ENCODE measurements around the gene LGR5. TPM values are rescaled to one million over a fixed set of nuclear protein-coding genes. Genes with fewer than 3 reads are reported as not detected.

The LGR5 gene
- total RNA-seq, 1 donor from 2014 or later = 0.54 TPM

DNA sequence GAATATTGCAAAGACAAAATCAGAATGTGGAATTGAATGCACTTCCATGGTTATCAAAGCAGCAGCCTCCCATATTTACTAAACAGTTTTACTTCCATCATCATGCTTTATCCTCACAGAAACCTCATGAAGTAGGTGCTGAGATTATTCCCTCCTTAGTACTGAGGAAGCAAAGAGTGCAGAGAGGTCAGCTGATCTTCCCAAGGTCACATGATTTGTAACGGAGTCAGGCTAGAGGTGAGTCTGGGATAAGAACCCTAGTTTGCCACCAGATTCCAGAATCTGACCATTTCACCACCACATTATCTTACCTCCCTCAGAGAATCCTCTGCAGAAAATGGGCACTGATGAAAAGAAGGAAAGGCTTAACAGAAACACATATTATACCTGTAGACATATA lies 102.0 kb downstream of the LGR5 start:
- Mint-ChIP-seq H3K27ac (no peak overlapping the region), H3K9me3 (no peaks in the 10 kb centered on the region), H3K4me3 (no peak overlapping the region), H3K36me3 (no peaks in the 10 kb centered on the region), H3K4me1 (no peaks in the 10 kb centered on the region), H3K27me3 (ENCODE audit: low read depth) (peaks cover 3% of the 10 kb centered on the region)
- TF ChIP-seq, protein P1, sequence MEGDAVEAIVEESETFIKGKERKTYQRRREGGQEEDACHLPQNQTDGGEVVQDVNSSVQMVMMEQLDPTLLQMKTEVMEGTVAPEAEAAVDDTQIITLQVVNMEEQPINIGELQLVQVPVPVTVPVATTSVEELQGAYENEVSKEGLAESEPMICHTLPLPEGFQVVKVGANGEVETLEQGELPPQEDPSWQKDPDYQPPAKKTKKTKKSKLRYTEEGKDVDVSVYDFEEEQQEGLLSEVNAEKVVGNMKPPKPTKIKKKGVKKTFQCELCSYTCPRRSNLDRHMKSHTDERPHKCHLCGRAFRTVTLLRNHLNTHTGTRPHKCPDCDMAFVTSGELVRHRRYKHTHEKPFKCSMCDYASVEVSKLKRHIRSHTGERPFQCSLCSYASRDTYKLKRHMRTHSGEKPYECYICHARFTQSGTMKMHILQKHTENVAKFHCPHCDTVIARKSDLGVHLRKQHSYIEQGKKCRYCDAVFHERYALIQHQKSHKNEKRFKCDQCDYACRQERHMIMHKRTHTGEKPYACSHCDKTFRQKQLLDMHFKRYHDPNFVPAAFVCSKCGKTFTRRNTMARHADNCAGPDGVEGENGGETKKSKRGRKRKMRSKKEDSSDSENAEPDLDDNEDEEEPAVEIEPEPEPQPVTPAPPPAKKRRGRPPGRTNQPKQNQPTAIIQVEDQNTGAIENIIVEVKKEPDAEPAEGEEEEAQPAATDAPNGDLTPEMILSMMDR (IDR thresholded peaks at IDR 0.05; ENCODE audit: unreplicated experiment) = no peak
- DNase-seq (ENCODE audit: low spot score in 2 of 2, unreplicated experiment in 2 of 2) = no peak

DNA sequence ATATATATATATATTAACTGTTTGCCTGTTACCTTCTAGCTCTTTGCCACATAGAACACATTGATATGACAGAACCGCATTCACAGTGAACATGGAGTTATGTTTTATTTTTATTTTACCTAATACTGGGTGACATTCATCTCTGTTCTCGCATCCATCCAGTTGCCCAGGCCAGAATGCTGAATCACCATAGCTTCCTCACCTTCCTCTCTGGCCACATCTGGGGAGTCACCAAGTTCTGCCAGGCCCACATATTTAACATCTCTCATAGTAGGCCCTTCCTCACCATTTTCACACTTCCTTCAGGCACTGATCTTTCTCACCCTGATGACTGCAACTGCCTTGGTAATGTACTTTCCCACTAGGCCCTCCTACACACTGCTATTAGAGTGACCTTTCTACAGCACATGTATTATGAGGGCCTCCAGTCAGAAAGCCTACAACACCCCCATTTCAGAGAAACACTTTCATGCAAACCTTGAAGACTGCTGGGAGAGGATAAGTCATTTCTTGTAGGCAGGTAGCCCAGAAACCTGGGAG lies 106.8 kb downstream of the LGR5 start:
- H3K4me3 Mint-ChIP-seq = no peak overlapping the region

DNA sequence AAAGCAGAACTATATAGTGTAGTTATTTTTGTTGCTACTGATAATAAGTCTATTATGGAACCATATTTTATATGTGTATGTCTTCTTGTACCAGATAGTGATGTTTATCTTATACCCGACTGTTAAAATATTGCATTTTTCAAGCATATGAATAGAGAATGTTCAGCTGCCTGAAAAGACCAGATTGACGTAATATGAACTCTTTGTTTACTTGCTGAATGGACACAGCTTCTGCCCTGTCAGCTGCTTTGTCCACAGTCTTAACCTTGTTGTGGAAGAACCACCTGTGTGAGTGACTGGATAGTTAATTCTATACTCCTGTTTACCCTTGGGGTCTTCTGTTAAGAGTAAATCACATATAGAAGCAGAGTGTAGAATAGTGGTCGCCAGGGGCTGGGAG lies 109.3 kb downstream of the LGR5 start:
- Mint-ChIP-seq H3K36me3 (no peaks in the 10 kb centered on the region), H3K27me3 (ENCODE audit: low read depth) (no peaks in the 10 kb centered on the region), H3K27ac (no peak overlapping the region), H3K9me3 (no peaks in the 10 kb centered on the region), H3K4me1 (peaks cover 7% of the 10 kb centered on the region), H3K4me3 (no peak overlapping the region)
- DNase-seq (ENCODE audit: low spot score in 2 of 2, unreplicated experiment in 2 of 2) = no peak
- TF ChIP-seq, protein P1 (IDR thresholded peaks at IDR 0.05; ENCODE audit: unreplicated experiment) = no peak

More for the DNA sequence above, 106.8 kb downstream of the LGR5 start:
- TF ChIP-seq, protein P1 (IDR thresholded peaks at IDR 0.05; ENCODE audit: unreplicated experiment) = no peak
- H3K27ac Mint-ChIP-seq = no peak overlapping the region
- peaks cover 6% of the 10 kb centered on the region for H3K4me1 Mint-ChIP-seq
- no peaks in the 10 kb centered on the region for H3K27me3 Mint-ChIP-seq (ENCODE audit: low read depth)
- no peaks in the 10 kb centered on the region for H3K36me3 Mint-ChIP-seq
- DNase-seq (ENCODE audit: low spot score in 2 of 2, unreplicated experiment in 2 of 2) = no peak
- no peaks in the 10 kb centered on the region for H3K9me3 Mint-ChIP-seq

DNA sequence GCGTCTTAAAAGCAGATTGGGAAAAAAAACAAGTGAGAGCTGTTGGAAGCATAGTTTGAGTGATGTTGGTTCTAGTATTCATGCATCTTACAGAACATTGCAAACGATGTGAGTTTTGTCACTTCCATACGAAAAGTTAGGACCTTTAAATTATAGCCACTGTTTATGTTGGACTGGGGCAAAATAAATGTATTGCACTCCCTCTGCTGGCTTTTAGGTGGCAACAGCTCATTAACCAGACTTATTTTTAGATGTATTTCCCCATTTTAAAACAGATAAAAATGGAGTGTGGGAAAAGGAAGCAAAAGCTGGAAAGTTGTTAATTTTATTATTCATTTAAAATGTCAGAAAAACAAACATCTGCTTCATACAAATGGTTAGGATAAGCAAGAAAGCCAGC lies 111.9 kb downstream of the LGR5 start:
- no peak overlapping the region for H3K4me3 Mint-ChIP-seq
- no peak overlapping the region for H3K27ac Mint-ChIP-seq
- no peak for DNase-seq (ENCODE audit: low spot score in 2 of 2, unreplicated experiment in 2 of 2)
- H3K4me1 Mint-ChIP-seq = peaks cover 7% of the 10 kb centered on the region
- TF ChIP-seq, protein P1 (IDR thresholded peaks at IDR 0.05; ENCODE audit: unreplicated experiment) = no peak
- no peaks in the 10 kb centered on the region for H3K36me3 Mint-ChIP-seq
- no peaks in the 10 kb centered on the region for H3K27me3 Mint-ChIP-seq (ENCODE audit: low read depth)
- no peaks in the 10 kb centered on the region for H3K9me3 Mint-ChIP-seq

DNA sequence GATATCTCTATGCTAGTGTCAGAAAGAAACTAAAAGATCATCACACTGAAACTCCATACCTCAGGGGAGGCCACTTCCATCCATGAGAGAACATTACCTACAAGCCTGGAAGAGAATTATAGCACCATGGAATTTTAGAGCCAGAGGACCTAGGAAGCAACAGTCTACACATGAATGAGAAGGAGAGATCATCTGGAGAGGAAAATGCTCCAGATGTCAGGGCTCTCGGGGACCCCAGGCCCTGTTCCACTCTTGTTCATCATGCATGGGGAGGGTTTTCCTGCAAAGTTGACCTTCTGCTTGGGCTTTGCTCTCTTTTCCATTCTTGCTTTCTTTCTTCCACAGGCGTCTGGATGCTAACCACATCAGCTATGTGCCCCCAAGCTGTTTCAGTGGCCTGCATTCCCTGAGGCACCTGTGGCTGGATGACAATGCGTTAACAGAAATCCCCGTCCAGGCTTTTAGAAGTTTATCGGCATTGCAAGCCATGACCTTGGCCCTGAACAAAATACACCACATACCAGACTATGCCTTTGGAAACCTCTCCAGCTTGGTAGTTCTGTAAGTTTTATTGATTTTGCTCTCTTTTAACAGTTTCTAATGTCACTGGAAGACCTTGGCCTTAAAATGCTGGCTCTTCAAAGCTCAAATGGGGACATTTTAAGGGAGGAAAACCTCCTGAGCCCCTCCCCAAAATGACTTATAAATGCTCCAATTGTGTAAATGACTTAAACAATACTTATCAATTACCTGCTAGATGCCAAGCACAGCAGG lies 113.3 kb downstream of the LGR5 start:
- Mint-ChIP-seq H3K27me3 (ENCODE audit: low read depth) (no peaks in the 10 kb centered on the region), H3K36me3 (no peaks in the 10 kb centered on the region), H3K4me1 (peaks cover 7% of the 10 kb centered on the region), H3K9me3 (no peaks in the 10 kb centered on the region), H3K27ac (no peak overlapping the region), H3K4me3 (no peak overlapping the region)
- DNase-seq (ENCODE audit: low spot score in 2 of 2, unreplicated experiment in 2 of 2) = no peak
- TF ChIP-seq, protein P1 (IDR thresholded peaks at IDR 0.05; ENCODE audit: unreplicated experiment) = no peak
